K562 (cell line): Measurements from ENCODE around the gene NPAS2. TPM values are rescaled to one million over a fixed set of nuclear protein-coding genes. Genes with fewer than 3 reads are reported as not detected.

Source experiments
- CBX8 ChIP-seq: fragments of 200-600 bp; sonication (generic); IDR thresholded peaks from 2 replicates; pipeline ENCODE4 v1.6.1; 2012; ENCODE audit warnings: borderline replicate concordance, mixed run types, low read depth, mild to moderate bottlenecking, moderate library complexity, mixed read lengths, low read length, control low read depth, inconsistent platforms; ENCODE audit not compliant: poor library complexity, severe bottlenecking; ENCODE audit errors: extremely low read depth
- DLX4 ChIP-seq: fragments of 250-450 bp; sonication (Bioruptor Pico); IDR thresholded peaks from 2 replicates; pipeline ENCODE4 v1.6.1; 2021; ENCODE audit warnings: mild to moderate bottlenecking
- HIVEP1 ChIP-seq: fragments of 250-450 bp; sonication (Bioruptor Pico); IDR thresholded peaks from 2 replicates; pipeline ENCODE4 v1.4.0; 2020; ENCODE audit warnings: mild to moderate bottlenecking
- HMGN3 ChIP-seq: IDR thresholded peaks from 2 replicates; pipeline ENCODE4 v1.6.1; 2011; ENCODE audit warnings: borderline replicate concordance, low read depth, mild to moderate bottlenecking, mixed read lengths, low read length; ENCODE audit not compliant: insufficient read length; ENCODE audit errors: extremely low read depth
- HMGXB4 ChIP-seq: sonication (generic); formaldehyde crosslinking; IDR thresholded peaks from 2 replicates; pipeline ENCODE4 v1.8.1; 2023; ENCODE audit warnings: mild to moderate bottlenecking, missing genetic modification reagents
- KDM5B ChIP-seq: fragments of 200-600 bp; sonication (generic); IDR thresholded peaks from 2 replicates; pipeline ENCODE4 v1.6.1; 2012; ENCODE audit warnings: low read depth, mild to moderate bottlenecking, moderate library complexity, low read length, control low read depth, inconsistent platforms; ENCODE audit not compliant: insufficient replicate concordance
- KLF6 ChIP-seq: fragments of 250-450 bp; sonication (Bioruptor Pico); IDR thresholded peaks from 2 replicates; pipeline ENCODE4 v1.4.0; 2020; ENCODE audit warnings: mild to moderate bottlenecking, moderate library complexity, borderline replicate concordance
- MITF ChIP-seq: IDR thresholded peaks from 2 replicates; pipeline ENCODE4 v1.6.1; 2014; ENCODE audit warnings: antibody characterized with exemption
- MLLT1 ChIP-seq, 2 experiments: fragments of 450-650 bp; IDR thresholded peaks; 2 replicates each; pipeline ENCODE4 v1.6.1; 2016
- NFYB ChIP-seq: IDR thresholded peaks from 2 replicates; pipeline ENCODE4 v1.6.1; 2011; ENCODE audit warnings: mild to moderate bottlenecking, moderate library complexity; ENCODE audit not compliant: insufficient read length; ENCODE audit errors: extremely low read depth
- PCBP1 ChIP-seq: fragments of 200-400 bp; formaldehyde crosslinking; IDR thresholded peaks from 2 replicates; pipeline ENCODE4 v1.6.1; 2018; ENCODE audit warnings: mild to moderate bottlenecking, low read depth, low read length; ENCODE audit not compliant: poor library complexity, severe bottlenecking
- PCBP2 ChIP-seq: fragments of 200-400 bp; formaldehyde crosslinking; IDR thresholded peaks from 2 replicates; pipeline ENCODE4 v1.6.1; 2018; ENCODE audit warnings: low read length, low read depth, mild to moderate bottlenecking, moderate library complexity; ENCODE audit not compliant: poor library complexity, severe bottlenecking
- RBFOX2 ChIP-seq: fragments of 200-400 bp; formaldehyde crosslinking; IDR thresholded peaks from 2 replicates; pipeline ENCODE4 v1.6.1; 2017; ENCODE audit warnings: low read depth, mild to moderate bottlenecking, low read length, moderate library complexity
- RFX7 ChIP-seq: fragments of 250-450 bp; sonication (Bioruptor Pico); IDR thresholded peaks from 2 replicates; pipeline ENCODE4 v1.5.1; 2021; ENCODE audit warnings: mild to moderate bottlenecking
- SNIP1 ChIP-seq: fragments of 450-650 bp; IDR thresholded peaks from 2 replicates; pipeline ENCODE4 v1.7.1; 2017; ENCODE audit warnings: low read depth, mild to moderate bottlenecking
- SNRNP70 ChIP-seq: fragments of 200-400 bp; formaldehyde crosslinking; optimal IDR thresholded peaks from 2 replicates; pipeline ENCODE3; 2017; ENCODE audit warnings: low read depth, low read length
- SPI1 ChIP-seq: IDR thresholded peaks from 2 replicates; pipeline ENCODE4 v1.6.1; 2011; ENCODE audit warnings: low read depth, low read length, control low read depth, borderline replicate concordance
- ZNF277 ChIP-seq: fragments of 250-450 bp; sonication (Bioruptor Pico); IDR thresholded peaks from 2 replicates; pipeline ENCODE4 v1.8.0; 2022; ENCODE audit warnings: inconsistent platforms, mild to moderate bottlenecking, moderate library complexity, borderline replicate concordance
- ZNF445 ChIP-seq: fragments of 250-450 bp; sonication (Bioruptor Pico); IDR thresholded peaks from 2 replicates; pipeline ENCODE4 v1.4.0; 2020; ENCODE audit warnings: low read depth, mild to moderate bottlenecking, moderate library complexity
- ZNF589 ChIP-seq: fragments of 200-800 bp; sonication (Bioruptor generic); IDR thresholded peaks from 2 replicates; pipeline ENCODE4 v1.6.1; 2016; ENCODE audit warnings: low read depth, missing genetic modification characterization, missing compliant biosample characterization
- polyA plus RNA-seq, 8 experiments: library from polyadenylated mRNA; depleted of rRNA in 4 of 8; stranded (reverse) in 5 of 8; unstranded in 3 of 8; fragments of >200 nt; fragmentation: Nextera tagmentation in 2 of 8; fragmentation: Illumina TruSeq in 1 of 8; extraction: Ambion mirVana in 2 of 8; extraction: Trizol in 1 of 8; gene quantifications; 2 replicates each; pipeline versions ENCODE4 v1.2.1 to v1.2.3, GENCODE V29; 2011 to 2014; ENCODE audit warnings: inconsistent platforms in 1 of 8, missing spikeins in 1 of 8
- total RNA-seq, 7 experiments: library from RNA; depleted of rRNA in 6 of 7; stranded (reverse); fragments of >200 nt in 6 of 7; fragmentation: Illumina TruSeq in 2 of 7; extraction: Trizol in 2 of 7; gene quantifications; 2 replicates each; pipeline versions ENCODE4 v1.2.1 to v1.2.3, GENCODE V29; 2011 to 2021; ENCODE audit warnings: low replicate concordance in 1 of 7

Gene NPAS2
- total and polyA plus RNA-seq, 9 of the 15 experiments (the other 6 are each of a cell fraction or from before 2014, with no cell fraction given), result 0.06 to 0.29 (median 0.07) TPM; not detected in 5

GRCh38 chr2:101002562-101003277, 182.8 kb downstream of the NPAS2 start (continued):
- no peak for TF ChIP-seq DLX4
- TF ChIP-seq SNRNP70, result peak; percentile 29
- no peak for TF ChIP-seq KLF6 (CRISPR knock-in tag)
- 0 out of 2 replicates have a peak, but pooled peaks have one; percentile 27 for TF ChIP-seq HMGXB4
- no peak for TF ChIP-seq HIVEP1 (CRISPR knock-in tag)
- TF ChIP-seq ZNF445, result no peak
- TF ChIP-seq MITF, result no peak
- TF ChIP-seq RFX7 (CRISPR knock-in tag), result no peak
- no peak for TF ChIP-seq SNIP1
- TF ChIP-seq KDM5B, result no peak
- no peak for TF ChIP-seq PCBP1
- no peak for TF ChIP-seq PCBP2
- TF ChIP-seq SPI1, result no peak
- TF ChIP-seq NFYB, result no peak
- TF ChIP-seq CBX8, result no peak
- TF ChIP-seq ZNF277 (CRISPR knock-in tag), result no peak
- no peak for TF ChIP-seq ZNF589
- 0 out of 4 replicates have a peak, but pooled peaks of 1 of the 2 experiments have one; percentile 8 for TF ChIP-seq MLLT1 (IDR thresholded peaks at IDR 0.05)
- TF ChIP-seq RBFOX2, result no peak
- TF ChIP-seq HMGN3, result peak; percentile 3
